ENCODE results near the gene HOXA10.

Gene HOXA10

DNA sequence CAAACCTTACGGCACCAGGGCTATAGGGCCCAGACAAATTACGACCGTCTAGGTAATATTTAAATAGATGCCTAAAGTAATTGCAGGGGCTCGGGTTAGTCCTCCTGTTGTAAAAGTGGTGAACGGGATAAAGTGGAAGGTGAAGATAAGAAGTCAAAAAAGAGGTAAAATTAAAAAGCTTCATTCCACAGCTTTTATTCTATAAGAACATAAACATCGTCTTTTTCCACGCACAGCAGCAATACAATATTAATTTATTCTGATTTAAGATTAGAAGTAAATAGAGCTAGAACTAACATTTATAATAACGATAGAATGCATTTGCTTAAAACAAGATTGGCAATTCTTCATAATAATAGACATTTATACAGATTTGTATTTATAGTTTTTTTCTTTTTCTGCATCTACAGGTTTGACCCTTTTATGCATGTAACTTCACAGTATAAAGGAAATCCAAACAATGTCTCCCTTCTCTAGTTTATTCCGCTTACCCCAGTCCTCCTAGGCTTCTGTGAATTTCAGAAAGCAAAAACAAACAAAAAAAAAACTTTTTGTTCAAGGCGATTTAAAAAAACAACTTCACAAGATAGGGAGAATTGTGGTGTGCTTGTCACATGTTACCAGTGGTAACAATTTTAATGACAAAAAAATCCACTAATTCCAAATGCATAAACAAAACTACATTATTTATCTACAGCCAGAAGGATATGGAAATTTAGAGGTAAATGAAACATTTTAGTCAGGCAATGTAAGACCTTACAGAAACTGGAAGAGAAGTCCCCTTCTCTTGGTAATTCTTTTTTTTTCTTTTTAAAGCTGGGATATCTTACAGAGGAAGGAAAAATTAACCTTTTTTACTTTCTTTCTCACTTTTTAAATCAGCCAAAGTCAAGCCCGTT is 3.4 kb downstream of the HOXA10 start:
- no peak for FAIRE-seq
- DNase-seq (ENCODE audit: extremely low spot score, insufficient read length, low read depth) = no peak

DNA sequence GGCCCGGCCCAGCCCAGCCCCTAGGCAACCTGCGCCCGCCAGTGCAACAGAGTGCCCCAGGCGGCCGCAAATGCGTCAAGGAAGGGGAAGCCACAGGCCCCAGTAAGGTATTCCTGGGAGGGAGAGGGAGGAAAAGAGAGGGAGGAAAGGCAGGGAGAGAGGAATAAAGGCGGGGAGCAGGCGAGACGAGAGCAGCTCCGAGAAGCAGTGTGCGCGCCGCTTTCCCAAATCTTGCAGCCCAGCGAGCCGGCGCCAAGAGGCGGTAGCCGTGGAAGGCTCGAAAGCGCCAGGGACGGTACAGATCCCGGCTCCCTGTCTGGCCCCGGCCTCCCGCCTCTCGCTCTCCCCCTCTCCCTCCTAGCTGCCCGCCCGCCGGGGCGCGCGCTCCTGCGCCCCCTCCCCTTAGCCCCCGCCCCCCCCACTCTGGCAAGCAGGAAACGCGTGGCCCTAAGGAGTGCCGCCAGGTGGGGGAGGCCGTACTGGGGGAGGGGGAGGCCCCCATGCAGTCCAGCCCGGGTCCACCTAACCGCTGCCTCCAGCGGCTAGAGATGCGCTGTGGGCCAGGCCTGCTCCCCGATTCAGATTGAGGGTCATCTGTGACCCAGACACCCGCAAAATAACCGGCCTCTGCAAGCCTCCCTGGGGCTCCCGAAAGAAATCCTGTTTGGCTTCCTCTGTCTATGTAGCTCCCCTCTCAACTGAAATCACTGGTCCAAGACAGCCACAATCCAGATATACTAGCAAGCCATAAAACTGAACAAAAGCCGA is 4.3 kb downstream of the HOXA10 start:
- FAIRE-seq (no peak), DNase-seq (ENCODE audit: extremely low spot score, insufficient read length, low read depth) (no peak)

DNA sequence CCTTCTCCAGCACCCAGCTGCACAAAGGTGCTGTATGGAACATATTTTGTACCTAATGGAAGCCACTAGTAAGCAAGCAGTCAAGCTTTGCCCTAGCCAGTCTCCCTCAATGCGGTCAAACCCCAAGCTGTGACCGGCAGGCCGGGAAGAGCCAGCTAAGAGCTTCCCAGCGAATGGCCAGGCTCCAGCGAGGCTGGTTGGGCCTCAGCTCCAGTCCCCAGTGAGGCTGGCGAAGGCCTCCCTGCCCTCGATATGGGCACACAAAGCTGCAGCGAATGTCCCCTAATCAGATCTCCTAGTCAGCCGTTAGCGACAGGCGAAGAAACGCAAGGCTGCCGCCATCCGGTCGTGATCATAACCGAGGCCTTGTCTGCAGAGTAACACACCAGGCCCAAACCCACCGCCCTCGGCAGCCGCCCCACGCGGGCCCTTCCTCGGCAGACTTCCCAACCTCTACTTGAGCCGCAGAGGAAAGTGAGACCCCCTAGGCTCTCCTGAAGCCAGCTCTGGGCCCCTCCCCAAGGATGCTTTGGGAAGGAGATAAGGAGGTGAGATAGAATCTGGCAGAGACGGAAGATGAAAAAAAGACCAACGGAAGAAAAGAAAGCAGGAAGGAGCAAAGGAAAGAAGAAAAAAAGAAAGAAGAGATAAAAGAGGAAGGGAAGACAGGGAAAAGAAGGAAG is 5.7 kb downstream of the HOXA10 start:
- FAIRE-seq (no peak), DNase-seq (ENCODE audit: extremely low spot score, insufficient read length, low read depth) (no peak)

DNA sequence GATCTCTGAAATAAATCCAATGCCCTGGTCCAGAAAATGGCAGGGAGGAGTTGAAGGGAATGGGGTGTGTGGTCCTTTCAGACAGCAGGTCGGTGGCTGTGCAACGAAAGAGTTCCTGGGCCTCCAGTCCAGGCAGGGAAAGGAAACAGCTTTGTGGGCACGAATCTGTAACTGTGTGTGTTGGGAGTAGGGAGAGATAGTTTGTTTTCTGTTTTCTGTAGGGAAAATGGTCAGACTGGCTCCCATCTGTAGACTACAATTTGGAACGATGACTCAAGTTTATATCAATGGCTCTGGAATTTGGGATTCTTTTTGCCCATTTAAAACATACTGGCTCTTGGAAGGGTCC is 6.2 kb downstream of the HOXA10 start:
- DNase-seq (ENCODE audit: extremely low spot score, insufficient read length, low read depth) (no peak), FAIRE-seq (no peak)

DNA sequence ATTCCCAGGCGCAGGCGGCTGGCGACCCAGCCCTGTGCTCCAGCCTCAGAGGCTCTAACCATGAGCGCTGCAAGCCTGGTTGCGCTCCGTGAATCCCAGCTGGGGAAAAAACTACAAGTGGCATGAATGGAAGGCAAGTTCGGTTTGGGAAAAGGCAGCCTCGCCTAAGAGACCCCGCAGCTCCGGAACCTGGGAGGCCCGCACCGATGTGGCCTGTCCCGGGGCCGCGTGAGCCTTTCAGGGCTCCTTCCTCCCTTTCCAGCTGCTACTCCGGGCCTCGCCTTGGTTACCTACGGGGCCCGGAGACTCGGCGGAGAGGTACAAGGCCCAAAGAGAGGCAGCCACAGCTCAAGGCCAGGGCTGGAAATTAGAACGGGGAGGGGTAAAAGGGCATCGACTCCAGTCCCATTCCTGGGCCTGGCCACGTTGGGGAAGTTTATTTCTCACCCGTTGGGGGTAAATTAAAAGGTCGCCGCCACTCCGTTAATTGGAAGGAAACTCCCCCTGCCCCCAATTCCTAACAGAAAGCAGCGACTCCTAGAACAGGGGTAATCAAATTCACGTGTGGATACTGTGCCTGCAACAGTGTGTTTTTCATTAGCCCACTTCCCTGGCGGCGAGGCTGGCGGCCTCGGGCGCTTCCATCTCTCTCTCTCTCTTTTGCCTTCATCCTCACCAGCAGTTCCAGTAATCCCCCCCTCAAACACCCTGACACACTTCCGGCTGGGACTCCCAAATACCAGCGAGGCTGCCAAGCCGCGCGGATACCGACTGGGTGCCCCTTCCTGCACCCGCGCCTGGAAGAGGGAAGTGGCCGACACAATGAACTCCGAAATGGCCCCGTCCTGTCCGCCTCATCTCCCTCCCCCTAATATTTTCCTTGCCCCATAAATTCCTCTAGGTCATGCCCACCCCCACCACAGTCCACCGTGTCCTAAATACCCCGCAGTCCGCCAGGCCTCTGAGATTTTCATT is 7.3 kb downstream of the HOXA10 start:
- no peak for FAIRE-seq
- no peak for DNase-seq (ENCODE audit: extremely low spot score, insufficient read length, low read depth)

DNA sequence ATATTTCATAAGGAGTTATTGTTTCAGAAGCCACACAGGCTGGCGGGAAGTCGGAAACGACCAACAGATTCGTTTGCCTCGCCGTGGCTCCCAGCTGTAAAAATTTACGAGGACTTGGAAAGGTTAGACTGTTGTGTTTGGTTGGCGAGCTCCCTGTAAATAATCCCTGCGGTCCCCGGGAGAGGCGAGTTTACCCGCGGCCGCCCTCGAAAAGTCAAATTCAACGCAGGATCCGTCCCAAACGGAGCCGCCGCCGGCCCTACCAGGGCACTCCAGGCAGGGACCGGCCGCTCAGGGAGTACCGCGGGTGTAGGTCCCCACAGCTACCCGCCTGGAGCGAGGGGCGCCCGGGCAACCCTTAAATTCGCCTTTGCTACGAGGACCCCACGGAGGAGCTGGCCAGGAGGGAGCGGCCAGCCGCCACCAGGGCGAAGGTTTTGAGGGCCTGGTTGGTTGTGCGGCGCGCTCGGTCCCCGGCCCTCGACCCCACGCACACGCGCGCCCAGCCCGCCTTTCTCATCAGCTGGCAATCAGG is 8.1 kb downstream of the HOXA10 start:
- DNase-seq (ENCODE audit: extremely low spot score, insufficient read length, low read depth) (no peak), FAIRE-seq (no peak)

DNA sequence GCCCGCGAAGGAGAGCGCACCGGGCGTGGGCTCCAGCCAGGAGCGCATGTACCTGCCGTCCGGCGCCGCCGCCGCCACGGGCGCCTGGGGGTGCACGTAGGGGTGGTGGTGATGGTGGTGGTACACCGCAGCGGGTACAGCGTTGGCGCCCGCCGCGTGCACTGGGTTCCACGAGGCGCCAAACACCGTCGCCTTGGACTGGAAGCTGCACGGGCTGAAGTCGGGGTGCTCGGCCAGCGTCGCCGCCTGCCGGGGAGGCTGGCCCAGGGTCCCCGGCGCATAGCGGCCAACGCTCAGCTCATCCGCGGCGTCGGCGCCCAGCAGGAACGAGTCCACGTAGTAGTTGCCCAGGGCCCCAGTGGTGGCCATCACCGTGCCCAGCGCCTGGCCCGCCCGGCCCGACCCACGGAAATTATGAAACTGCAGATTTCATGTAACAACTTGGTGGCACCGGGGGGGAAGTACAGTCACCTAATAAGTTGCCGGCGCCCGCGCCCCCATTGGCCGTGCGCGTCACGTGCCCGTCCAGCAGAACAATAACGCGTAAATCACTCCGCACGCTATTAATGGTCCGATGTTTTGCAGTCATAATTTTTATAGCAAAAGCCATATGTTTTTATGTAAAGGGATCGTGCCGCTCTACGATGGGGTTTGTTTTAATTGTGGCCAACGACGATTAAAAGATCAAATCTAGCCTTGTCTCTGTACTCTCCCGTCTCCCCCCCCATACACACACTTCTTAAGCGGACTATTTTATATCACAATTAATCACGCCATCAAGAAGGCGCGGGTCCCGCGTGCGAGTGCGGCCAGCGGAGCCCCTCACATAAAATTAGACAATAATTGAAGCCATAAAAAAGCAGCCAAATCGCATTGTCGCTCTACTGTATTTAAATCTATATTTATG is 8.8 kb downstream of the HOXA10 start, which contains the start of gene HOXA9:
Gene HOXA9 (minus strand): TSS at position 449 of the 907 bp plus-strand sequence. CDS start 80 bp downstream, at position 369.
- DNase-seq (ENCODE audit: extremely low spot score, insufficient read length, low read depth) (no peak), FAIRE-seq (no peak)

DNA sequence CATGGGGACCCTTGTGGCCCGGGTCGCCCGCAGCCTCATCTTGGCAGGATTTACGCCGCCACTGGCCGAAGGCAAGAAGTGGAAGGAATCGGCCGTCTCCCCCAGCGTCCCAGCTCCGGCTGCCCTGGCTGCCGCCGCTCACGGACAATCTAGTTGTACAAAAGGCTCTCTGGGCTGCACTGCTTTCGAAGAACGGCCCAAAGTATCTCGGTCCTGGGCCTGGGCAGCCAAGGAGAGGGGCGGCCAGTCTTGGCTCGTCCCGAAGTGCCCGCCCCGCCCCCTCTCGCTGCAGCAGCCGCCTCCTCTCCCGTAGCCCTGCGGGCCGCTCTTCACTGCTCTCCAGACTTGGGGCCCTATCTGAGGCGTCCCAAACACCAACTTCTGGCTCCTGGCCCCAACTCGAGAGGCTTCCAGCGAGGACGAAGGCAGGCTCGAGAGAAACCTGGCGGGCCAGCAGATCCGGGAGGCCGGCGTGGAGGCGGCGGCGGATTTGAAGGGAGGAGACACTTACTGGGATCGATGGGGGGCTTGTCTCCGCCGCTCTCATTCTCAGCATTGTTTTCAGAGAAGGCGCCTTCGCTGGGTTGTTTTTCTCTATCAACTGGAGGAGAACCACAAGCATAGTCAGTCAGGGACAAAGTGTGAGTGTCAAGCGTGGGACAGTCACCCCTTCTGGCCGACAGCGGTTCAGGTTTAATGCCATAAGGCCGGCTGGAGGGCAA is 9.6 kb downstream of the HOXA10 start:
- FAIRE-seq (no peak), DNase-seq (ENCODE audit: extremely low spot score, insufficient read length, low read depth) (no peak)

DNA sequence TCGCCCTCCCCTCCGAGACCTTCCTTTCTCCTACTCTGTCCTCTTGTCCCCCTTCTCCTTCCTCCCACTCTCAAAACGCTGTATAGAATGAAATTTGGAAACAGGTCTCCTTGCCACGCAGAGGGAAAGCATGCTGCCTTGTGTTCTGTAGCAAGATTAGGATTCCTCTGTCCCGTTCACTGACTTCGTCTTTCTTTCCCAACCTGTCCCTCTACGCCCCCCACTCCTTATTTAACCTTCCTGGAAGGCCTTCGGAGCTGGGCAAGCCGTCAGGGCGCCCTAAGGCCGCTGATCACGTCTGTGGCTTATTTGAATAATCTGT is 10.1 kb downstream of the HOXA10 start:
- FAIRE-seq = no peak
- DNase-seq (ENCODE audit: extremely low spot score, insufficient read length, low read depth) = no peak

DNA sequence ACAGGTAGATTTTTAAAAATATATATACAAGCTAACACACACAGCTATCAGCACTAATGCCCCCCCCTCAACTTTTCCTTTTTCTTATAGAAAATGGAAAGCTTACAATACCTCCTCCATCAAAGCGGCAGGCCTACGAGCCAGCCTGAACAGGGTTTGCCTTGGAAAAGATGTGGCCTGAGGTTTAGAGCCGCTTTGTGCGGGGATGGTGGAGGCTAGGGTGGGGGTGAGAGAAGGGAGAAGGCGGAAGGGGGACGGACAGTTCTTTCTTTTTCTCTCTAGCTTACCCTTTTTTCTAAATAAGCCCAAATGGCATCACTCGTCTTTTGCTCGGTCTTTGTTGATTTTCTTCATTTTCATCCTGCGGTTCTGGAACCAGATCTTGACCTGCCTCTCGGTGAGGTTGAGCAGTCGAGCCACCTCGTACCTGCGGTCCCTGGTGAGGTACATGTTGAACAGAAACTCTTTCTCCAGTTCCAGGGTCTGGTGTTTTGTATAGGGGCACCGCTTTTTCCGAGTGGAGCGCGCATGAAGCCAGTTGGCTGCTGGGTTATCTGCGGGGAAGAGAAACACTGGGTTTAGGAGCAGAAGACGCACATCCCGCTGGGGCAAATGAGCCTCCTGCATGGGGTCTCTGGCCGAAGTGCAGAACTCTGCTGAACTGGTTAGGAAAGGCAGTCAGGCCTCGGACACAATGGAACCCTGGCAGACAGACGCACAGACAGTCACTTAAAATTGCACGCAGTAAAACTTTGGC is 10.7 kb downstream of the HOXA10 start:
- FAIRE-seq (no peak), DNase-seq (ENCODE audit: extremely low spot score, insufficient read length, low read depth) (no peak)

DNA sequence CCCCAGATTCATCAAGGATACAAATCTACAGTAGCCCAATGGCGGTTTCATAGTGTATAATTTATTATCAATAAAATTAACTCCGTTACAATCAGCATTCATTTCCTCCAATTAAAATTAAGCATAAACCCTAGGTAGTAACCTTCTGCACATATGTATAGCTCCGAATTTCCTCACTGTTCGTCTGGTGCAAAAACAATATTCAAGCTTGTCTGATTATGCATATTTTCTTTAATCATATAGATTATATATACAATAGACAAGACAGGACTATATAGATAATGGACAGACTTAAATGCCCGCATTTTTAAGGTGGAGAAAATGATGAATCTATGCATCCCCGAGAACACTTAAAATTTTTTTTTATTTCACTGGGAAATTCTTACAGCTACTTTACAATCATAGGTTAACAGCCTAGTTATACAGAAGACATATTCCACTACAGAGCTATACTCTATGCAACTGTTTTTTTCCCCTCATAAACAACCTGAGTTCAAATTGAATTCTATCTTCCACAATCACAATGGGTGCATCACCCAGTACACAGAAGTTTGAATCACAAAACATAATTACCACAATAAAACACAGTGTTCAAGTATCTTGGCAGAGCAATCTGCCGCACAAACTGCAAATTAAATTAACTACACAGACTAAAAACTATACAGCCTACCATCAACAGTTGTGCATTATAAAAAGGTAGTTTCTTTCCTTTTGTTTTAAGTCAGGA is 11.4 kb downstream of the HOXA10 start:
- FAIRE-seq (no peak), DNase-seq (ENCODE audit: extremely low spot score, insufficient read length, low read depth) (no peak)

DNA sequence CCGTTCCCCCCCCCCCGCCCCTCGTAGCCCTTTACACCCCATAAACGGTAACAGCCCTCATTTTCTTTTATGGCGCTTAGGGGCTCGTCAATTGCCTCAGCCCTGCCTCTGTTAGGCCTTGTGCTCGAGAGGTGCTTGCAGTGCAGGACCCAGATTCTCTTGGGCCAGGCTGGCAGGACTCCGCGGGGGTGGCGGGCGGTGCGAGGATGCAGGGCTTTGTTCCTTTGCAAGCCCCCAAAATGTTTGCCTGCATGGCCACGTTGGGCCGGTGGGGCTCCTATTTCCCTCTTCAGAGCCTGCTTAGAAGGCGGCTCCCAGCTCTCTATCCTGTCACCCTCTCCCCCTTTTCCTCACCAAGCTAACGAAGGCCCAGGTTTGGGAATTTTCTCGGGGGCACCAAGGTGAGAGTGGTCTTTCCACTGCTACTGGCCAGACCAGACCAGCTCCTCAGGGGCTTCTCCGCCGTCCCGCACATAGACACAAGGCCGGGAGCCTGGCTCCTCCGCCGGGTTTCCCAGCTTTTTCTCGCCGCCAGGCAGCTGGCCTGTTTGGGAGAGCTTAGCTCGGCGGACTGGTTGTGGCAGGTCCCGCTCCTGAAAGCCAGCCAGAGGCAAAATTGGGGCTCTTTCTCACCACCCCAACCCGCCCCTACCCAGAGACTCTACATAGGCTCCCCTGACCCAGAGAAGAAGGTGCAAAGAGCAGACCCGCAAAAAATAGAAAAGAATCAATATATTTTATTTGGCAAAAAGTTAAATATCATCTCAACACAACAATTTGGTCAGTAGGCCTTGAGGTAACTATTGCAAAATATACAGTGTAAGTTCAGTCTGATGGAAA is 12.2 kb downstream of the HOXA10 start:
- DNase-seq (ENCODE audit: extremely low spot score, insufficient read length, low read depth) = no peak
- FAIRE-seq = no peak

DNA sequence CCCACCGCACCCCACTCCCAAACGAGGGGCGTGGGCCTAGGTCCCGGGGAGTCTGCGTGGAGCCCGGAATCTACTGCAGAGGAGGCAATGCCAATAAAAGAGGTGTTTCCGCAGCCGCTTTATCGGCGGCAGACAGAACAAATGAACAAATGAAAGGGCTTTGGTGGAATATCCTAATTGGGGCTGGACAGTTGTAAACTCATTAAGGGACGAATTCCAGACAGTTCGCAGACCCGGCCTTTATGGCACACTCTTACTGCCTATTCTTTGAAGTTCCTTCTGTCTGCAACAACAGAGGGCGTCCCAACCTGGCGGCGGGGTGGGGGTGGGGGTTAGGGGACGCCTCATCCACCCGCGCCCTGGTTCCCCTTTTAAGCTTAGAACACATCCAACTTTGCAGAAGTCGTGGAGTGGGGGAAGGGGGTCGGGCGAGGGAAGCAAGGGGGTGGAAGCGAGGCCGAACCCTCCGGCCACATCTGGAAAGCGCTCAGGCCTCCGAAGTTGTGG is 12.9 kb downstream of the HOXA10 start:
- DNase-seq (ENCODE audit: extremely low spot score, insufficient read length, low read depth) (no peak), FAIRE-seq (no peak)

DNA sequence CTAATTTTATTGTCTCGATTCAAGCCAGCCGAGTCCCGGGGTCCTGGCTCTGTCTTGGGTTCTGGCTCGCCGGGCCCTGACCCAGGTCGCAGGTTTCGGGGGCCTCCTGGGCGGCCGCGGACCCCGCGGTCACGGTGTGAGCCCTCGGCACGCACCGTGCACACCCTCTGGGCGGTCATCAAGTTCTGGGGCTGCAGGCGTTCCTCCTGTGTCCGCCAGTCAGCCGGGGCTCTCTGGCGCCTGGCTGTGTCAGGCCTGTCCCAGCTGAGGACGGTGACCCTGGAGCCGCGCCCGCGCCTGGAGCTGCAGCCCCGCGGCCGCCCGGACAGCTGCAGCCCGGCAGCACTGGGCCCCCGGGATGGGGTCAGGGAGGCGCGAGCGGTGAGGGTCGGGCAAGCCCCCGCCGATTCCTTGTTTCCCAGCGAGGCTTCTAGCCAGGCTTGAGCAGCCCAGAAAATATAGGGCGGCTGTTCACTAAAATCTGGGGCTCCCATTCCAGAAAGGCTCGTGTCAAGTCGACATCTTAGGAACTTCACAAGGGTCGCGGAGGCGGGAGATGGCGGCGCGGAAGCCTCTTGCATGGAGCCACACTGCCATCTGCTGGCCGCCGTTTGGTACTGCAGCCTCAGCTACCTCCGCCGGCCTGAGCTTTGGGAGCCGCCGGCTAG is 13.4 kb downstream of the HOXA10 start:
- FAIRE-seq (peak; percentile 87), DNase-seq (ENCODE audit: extremely low spot score, insufficient read length, low read depth) (peak; percentile 82)

DNA sequence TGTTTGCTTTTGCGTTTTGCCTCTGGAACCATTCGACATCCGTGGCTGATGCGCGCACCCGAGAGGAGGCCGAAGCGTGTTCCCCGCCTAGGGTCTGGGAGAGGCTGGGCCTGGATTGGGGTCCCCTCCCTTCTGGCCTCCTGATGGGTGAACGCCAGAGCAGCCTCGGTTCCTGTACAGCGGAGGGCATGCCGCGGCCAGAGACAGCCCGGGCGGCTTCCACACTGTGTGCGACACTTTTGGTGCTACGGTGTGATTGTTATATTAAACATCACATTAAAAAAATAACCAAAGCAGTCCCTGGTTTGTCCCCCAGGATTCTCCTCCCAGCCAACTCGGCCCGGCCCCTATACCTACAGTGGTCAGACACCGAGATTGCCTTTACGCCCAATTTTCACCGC is 14.0 kb downstream of the HOXA10 start:
- no peak for FAIRE-seq
- DNase-seq (ENCODE audit: extremely low spot score, insufficient read length, low read depth) = no peak

All from GM18507 (cell line).